HL-60 (cell line): ENCODE results near the gene GZMA.

ENCODE experiments used
- DNase-seq, 2 experiments: peaks; one replicate each; pipeline ENCODE4 v3.0.0-alpha.2; 2010 to 2020; ENCODE audit warnings: low read depth in 1 of 2, low spot score in 1 of 2
- H3K27ac ChIP-seq: fragments of 250-450 bp; sonication (Bioruptor Pico); replicated peaks from 2 replicates; pipeline ENCODE4 v1.5.1; 2020; ENCODE audit warnings: mild to moderate bottlenecking, moderate library complexity
- H3K27me3 ChIP-seq: fragments of 250-450 bp; sonication (Bioruptor Pico); 2 replicates; pipeline ENCODE4 v1.5.1; 2021; ENCODE audit warnings: mild to moderate bottlenecking, moderate library complexity; ENCODE audit not compliant: insufficient read depth, poor library complexity, severe bottlenecking
- H3K4me3 ChIP-seq: replicated peaks from 2 replicates; pipeline ENCODE4 v1.5.1; 2011; ENCODE audit warnings: mild to moderate bottlenecking, control low read depth, low read length; ENCODE audit not compliant: insufficient read depth
- CTCF ChIP-seq: IDR thresholded peaks from one replicate; pipeline ENCODE4 v1.5.1; 2011; ENCODE audit warnings: low read length, control low read depth, inconsistent platforms; ENCODE audit not compliant: insufficient read depth
- GABPA ChIP-seq: IDR thresholded peaks from 2 replicates; pipeline ENCODE4 v1.6.1; 2012; ENCODE audit warnings: low read depth
- POLR2AphosphoS5 ChIP-seq: IDR thresholded peaks from 2 replicates; pipeline ENCODE4 v1.6.1; 2012; ENCODE audit warnings: low read depth
- REST ChIP-seq: IDR thresholded peaks from 2 replicates; pipeline ENCODE4 v1.6.1; 2012; ENCODE audit warnings: low read depth; ENCODE audit not compliant: insufficient replicate concordance
- SPI1 ChIP-seq: IDR thresholded peaks from 2 replicates; pipeline ENCODE4 v1.6.1; 2012; ENCODE audit warnings: low read depth, mild to moderate bottlenecking, borderline replicate concordance

The GZMA gene

DNA sequence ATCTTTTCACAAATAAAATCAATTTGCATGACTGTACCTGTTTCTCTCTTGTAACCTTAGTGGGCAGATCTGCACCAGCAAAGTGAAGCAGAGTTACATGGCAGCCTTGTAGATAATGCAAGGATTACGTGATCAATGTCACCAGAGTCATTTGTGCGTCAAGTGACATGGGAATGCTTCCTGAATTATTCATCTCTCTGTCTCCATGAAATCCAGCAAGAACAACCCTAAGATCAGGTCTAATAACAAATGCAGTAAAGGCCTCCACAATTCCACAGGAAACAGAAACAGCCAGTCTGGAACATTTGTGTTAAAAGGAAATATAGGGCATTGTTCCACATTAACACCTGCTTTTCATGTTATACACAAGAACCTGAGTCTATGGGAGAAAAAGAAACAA, 7.8 kb downstream of the GZMA start:
- no peak for TF ChIP-seq SPI1
- TF ChIP-seq CTCF = no peak
- no peak for TF ChIP-seq REST
- TF ChIP-seq POLR2AphosphoS5 = no peak
- TF ChIP-seq GABPA = no peak
- no peaks in the 10 kb centered on the region for H3K27me3 ChIP-seq
- no peak for DNase-seq
- no peak overlapping the region for H3K27ac ChIP-seq
- no peak overlapping the region for H3K4me3 ChIP-seq

- no peak for TF ChIP-seq GABPA
- TF ChIP-seq SPI1 = no peak
- no peak for TF ChIP-seq CTCF
- no peak for TF ChIP-seq POLR2AphosphoS5
- no peak for TF ChIP-seq REST
- no peak overlapping the region for H3K4me3 ChIP-seq
These were observed 10.9 kb downstream of the GZMA start for GRCh38 chr5:55113327-55113726.

GRCh38 chr5:55114061-55114460, 11.6 kb downstream of the GZMA start:
- TF ChIP-seq REST = no peak
- no peak for TF ChIP-seq CTCF
- TF ChIP-seq GABPA = no peak
- no peak for TF ChIP-seq SPI1
- no peak for TF ChIP-seq POLR2AphosphoS5
- H3K27ac ChIP-seq = no peak overlapping the region
- DNase-seq = no peak
- H3K4me3 ChIP-seq = no peak overlapping the region
- H3K27me3 ChIP-seq = no peaks in the 10 kb centered on the region

More at GRCh38 chr5:55113327-55113726, 10.9 kb downstream of the GZMA start:
- H3K27me3 ChIP-seq = no peaks in the 10 kb centered on the region
- no peak overlapping the region for H3K27ac ChIP-seq
- DNase-seq = no peak
